ENCODE results near the gene EFR3B.
"Not testable (repeated sequence)": the region's sequence is repeated elsewhere in the genome, so short reads cannot be mapped to it uniquely, and the experiment has no call there.

The EFR3B gene

DNA sequence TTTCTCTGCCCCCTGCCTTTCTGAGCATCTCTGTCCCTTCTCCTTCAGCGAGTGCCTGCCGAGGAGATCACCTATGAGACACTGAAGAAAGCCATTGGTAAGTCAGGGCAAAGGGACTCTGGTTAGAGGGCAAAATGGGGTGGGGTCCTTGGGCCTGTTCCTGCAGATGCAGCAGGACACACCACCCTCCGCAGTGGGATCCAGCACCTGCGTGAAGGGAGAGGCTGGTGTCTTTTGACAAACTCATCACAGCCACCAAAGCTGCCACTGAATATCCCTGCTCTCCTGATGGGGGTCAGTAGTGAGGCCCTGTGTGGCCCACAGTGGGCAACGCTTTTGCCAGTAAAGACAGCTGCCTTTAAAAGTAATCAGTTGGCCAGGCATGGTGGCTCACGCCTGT, 107.8 kb downstream of the EFR3B start:
- no peak for DNase-seq (ENCODE audit: low read depth)

DNA sequence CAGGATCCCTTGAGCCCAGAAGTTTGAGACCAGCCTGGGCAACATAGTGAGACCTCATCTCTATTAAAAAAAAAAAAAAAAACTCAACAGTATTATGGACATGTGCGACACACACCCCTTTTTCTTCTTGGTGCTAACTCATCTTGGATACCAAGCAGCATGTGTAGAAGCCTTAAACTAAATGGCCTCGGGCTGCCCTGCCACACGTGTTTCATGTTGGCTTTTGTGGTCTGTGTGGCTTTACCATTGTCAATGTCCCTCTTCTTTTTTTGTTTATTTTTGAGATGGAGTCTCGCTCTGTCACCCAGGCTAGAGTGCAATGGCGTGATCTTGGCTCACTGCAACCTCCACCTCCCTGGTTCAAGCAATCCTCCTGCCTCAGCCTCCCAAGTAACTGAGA, 109.1 kb downstream of the EFR3B start:
- DNase-seq (ENCODE audit: low read depth), result not testable (repeated sequence)

DNA sequence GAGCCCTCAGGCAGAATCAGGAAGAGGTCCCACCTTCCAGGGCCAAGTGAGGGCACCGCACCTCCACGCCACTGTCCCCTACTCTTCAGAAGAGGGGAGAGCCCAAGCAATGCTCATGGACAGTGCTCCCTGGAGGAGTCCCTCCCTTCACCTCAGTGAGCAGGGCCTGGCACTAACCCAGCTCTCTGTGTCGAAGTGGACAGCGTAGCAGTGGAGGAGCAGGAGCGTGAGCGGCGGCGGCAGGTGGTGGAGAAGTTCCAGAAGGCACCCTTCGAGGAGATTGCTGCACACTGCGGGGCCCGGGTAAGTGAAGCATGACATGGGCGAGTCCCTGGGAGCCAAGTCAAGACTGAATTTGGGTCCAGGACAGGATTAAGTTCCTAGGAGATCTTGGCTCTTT, 109.8 kb downstream of the EFR3B start:
- no peak for DNase-seq (ENCODE audit: low read depth)

DNA sequence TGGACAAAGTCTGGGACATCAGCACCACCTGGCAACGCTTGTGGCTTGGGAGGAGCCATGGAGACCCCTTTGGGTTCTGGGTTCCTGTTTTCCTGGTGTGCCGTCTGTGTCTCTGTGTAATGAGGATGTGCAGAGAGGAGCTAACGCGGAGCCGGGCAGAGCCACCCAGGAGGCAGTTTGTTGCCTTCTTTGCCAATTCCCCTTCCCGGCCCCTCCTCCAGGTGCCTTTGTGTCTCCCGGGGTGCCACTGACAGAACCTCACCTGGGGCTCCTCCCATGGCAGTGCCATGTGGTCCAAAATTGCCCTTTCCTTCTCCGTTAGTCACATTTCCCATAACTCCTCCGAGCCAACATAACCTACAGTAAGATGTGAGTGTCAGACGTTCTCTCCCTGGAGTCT, 113.5 kb downstream of the EFR3B start:
- no peak for DNase-seq (ENCODE audit: low read depth)

DNA sequence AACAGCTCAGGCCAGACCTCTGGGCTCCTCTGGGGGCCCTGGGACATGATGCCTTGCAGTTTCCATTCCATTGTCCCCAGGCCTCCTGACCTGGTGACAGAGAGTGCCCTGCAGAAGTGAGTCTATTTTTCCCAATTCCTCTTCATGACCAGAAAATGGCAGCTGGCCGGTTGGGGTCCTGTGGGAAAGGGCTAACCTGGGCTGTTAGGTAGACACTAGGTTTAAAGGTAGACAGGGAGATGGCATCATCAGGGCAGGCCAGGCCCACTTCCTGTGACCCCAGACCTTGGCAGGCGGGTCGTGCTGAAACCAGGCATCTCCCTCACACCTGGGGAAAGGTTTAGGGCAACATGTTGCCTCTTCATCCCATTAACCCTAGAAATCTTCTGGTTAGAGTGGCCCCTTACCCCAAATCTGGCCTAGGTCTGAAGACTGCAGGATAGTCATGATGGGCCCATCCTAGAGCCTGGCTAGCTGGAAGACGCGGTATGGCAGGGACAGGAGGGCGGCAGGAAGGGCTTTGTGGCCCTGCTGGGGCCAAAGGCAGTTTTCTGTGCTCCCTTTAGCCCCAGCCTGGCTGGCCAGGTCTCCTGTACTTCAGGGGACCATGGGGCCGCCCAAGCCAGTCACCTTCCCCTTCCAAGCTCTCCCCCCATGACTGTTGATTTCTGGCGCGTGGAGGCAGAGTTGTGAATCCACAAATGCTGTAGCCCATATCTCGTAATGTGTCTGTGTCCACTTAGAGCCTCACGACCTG, 116.4 kb downstream of the EFR3B start:
- DNase-seq (ENCODE audit: low read depth), result no peak

DNA sequence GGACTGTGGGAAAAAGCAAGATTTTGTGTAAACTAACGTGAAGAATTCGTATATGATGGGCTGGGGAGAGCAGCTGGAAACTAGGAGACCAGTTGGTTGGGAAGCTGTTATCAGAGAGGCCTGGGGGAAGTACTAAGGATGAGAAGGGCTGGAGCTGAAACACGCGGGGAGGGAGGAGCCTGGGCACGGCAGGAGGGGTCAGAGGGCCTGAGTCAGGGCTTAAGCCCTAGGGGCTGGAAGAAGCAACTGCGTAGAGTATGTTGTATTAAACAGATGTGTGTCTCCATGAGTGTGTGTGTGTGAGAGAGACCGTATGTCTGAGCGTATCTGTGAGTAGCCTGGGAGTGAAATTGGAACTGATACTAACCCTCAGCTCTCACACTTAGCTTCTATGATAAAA, 118.1 kb downstream of the EFR3B start:
- DNase-seq (ENCODE audit: low read depth), result peak; percentile 13

DNA sequence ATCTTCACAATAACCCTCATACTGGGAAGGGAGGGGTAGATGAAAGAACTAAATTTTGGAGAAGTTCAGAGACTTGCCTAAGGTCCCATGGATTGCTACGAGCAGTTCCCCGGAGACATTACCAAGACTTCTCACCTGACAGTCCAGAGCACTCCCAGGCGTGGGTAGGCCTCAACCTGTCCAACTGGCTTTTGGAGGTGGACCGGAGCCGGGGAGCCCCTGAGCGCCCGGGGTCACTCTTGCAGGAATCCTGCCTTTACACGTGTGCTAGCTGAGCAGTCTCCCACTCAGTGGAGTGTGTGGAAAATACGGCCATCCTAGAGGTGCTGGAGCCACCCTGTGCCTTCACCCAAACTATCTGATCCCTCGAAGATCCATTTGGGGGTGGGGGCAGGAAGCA, 118.5 kb downstream of the EFR3B start:
- DNase-seq (ENCODE audit: low read depth), result no peak

DNA sequence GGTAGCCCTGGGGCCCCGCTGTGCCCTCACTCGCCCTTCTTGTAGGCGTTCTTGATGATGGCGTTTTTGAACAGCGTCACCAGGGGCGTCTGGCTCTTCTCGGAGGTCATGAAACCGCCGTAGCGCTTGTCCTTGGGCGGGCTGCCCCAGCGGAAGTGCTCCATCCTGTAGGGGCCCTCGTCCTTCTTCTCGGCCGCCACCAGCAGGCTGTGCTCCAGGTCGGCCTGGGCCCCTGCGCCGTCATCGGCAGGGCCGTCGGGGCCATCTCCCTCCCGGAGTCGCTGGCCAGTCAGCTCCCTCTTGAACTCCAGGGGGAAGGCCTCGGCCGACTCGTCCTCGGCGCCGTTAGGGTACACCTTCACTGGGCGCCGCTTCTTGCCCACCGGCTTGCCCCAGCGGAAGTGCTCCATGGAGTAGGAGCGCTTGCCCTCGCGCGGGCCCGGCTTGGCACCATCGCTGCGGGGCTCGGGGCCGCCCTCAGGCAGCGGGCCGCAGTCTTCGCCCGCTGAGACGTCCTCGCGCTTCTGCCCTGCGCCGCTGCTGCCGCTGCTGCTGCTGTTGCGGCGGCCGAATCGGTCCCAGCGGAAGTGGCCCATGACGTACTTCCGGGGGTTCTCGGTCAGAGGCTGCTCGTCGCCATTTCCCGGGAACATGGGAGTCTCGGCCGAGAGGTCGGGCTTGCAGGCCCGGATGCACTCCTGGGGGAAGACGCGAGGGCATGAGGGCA, 119.3 kb downstream of the EFR3B start:
- no peak for DNase-seq (ENCODE audit: low read depth)

DNA sequence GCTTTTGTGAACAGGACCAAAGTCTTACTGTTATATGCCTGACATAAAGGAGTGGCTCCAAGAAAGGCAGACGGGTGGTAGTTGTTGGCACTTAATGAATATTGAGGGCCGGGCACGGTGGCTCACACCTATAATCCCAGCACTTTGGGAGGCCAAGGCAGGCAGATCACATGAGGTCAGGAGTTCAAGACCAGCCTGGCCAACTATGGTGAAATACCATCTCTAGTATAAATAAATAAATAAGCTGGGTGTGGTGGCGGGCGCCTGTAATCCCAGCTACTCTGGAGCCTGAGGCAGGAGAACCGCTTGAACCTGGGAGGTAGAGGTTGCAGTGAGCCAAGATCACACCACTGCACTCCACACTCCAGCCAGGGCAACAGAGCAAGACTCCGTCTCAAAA, 120.2 kb downstream of the EFR3B start:
- DNase-seq (ENCODE audit: low read depth), result not testable (repeated sequence)

DNA sequence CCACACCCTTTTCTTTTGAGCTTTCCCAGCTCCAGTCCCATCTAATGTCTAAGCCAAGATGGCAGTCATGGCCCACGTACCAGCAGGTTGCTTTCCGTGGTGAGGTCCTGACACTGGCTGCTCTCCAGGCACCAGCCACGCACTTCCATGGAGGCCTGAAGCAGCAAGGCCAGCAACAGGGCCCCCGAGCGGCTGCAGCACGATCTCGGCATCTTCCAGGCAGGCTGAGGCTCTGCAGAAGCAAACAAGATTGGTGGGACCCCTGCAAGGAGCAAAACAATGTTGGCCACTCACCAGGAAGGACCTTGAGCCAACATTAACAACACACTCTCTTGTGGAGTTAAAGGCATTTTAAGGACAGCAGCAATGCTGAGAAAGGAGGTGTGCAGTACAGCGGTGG, 122.7 kb downstream of the EFR3B start:
- DNase-seq (ENCODE audit: low read depth), result no peak

DNA sequence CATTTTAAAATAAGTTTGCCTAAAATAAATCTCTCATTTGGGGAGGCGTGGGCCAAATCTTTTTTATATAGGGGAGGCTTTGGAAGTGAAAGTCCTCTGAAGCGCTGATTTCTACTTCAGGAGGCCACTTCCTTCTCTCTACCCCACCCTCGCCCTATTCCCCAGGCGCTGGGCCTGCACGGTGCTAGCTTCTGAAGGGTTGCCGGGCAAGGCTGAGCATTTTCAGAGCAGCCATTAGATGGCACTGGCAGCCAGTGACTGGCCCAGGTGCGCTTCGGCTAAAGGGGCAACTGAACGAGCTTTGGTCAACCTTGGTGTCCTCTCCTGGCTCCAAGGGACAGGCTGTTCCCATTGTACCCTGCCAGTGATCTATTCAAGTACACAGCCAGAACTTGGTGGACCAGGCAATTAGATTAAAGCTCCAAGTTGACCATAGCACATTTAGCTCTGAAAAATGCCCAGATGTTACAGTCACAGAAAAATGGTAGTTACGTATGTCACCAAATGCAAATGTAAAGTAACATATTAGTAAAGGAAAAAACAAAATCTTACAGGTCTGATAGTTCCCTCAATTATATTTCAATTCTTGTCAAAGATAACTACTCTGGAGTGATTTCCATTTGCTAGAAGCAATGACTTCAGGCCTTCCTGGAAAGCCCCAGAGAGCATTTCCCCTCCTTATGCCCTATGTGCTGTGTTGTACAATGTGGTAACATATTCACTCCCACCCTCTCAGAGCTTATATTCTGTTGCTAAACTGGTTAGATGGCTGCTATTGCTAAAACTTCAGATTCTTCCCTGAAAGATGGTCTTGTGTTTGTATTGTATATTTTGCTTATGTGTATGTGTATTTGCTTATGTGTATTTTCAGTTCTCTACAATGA, 124.4 kb downstream of the EFR3B start:
- DNase-seq (ENCODE audit: low read depth), result peak; percentile 9

DNA sequence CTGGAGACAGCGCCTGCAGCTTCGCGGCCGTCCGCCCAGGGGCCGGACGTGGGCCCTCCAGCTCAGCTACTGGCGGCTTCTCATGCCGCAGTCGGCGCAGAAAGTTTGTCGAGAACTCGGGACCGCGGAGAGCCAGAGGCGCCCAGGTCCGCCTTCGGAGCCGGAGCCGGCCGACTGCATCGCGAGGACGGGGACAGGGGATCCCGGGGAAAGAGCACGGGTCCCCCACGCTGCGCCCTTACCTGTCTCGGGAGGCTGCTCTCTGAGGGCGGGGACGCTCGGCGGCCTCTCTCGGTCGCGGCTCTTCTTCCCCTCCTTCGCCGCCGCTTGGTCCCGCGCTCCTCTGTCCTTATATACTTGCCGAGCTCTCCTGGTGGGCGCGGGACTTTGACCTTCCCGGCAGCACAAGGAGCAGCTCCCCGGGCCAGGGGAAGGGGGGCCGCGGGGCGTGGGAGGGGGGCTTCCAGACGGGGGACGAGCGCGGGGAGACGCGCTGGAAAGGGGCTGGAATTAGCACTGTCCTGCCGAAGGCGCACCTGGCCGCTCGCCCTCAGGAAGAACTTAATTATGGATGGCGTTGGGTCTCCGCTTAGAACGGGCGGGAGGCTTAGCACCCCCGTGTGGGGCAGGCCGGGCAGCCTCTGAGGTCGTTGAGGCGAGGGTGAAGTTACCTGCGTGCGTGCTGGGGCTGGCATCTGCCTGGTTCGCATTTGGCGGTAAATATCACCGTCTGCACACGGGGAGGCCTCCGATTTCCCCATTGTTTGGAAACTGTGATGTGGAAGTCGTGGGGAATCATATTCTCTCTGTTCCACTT, 126.6 kb downstream of the EFR3B start, which contains the start of gene POMC:
POMC (minus strand) TSS at position 325 of the 817 bp plus-strand sequence. CDS start 3,808 bp downstream, outside the sequence.
- DNase-seq (ENCODE audit: low read depth), result peak; percentile 38

DNA sequence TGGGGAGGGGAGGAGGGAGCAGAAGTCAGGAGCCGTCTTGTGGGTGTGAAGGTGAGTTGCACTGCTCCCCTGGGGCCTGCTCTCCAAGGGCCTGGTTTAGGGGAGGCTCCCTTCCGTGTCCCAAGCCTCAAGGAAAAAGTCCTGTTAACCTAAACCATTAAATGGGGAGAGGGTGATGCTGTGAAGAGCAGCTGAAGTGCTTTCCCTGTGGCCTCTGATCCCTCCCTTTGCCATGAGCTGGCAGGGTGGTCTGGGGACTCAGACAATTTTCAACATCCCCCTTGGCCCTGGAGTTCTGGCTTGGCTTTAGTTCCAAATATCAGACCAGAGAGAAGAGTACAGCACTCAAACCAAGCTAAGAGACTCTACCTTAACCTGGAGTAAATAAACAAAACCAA, 127.2 kb downstream of the EFR3B start:
- DNase-seq (ENCODE audit: low read depth), result no peak

DNA sequence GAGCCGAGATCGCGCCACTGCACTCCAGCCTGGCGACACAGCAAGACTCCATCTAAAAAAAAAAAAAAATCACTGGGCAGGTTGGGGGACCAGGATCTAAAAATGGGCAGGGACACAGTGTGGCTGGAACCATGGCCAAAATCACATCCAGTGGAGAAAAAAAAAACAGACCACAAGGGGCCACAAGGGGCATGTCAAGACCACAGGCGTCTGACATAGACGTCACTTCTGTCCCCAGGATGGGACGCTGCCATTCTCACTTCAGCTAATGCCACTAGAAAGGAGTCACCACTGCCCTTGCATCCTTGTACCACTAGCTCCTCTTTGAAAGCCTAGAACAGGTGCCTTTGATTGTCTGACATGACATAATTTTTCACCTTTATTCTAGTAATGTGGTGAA, 129.0 kb downstream of the EFR3B start:
- no peak for DNase-seq (ENCODE audit: low read depth)

DNA sequence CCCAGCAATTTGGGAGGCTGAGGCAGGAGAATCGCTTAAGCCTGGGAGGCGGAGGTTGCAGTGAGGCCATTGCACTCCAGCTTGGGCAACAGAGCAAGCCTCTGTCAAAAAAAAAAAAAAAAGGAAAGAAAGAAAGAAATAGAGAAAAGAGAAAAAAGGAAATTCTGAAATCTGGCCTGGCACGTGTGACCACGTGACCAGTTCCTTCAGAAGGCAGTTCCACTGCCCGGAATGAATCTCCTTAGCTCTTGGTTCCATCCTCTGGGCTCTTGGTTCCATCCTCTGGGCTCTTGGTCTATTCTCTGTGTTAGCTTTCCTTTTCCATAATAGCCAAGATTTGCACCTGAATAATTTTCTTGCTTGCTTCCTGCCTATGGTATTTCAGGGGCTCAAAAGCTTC, 131.8 kb downstream of the EFR3B start:
- DNase-seq (ENCODE audit: low read depth), result no peak

DNA sequence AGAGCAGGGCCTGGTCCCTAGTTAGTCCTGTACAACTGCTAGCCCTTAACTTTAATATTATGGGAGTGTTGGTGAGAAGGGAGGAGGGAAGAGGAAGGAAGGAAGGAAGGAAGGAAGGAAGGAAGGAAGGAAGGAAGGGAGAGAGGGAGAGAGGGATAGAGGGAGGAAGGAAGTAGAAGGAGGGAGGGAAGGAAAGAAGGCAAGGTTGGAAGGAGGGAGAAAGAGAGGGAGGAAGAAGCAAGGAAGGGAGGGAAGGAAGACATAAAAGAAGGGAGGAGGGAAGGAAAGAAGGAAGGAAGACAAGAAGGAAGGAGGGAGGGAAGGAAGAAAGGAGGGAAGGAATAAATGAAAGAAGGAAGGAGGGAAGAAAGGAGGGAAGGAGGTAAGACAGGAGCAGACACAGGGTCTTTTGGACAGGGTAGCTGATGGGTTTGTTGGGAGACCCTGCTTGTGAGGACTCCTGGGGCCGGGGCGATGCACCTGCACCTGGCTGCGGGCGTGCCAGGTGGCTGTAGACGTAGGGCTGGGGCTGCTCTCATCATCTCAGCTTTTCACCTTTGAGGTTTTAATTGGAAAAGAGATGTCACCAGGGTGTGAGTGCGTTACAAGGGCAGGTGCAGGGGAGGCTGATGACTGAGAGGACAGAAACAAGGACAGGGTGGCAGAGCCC, 132.5 kb downstream of the EFR3B start:
- DNase-seq (ENCODE audit: low read depth), result no peak

DNA sequence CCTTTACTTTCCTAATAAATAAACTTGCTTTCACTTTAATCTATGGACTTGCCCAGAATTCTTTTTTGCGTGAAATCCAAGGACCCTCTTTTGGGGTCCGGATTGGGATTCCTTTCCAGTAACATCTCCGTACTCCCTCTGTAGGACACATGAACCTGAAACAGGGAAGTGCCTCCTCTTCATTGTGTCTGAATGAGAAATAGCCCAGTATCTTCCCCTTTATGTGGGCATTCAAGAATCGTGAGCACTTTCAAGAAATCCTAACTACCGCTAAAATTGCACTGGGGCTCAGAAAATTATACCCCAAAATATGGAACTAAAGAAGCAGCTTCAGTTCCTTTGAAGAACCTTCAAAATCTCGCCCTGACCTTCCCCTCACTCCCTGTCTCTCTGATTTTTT, 134.3 kb downstream of the EFR3B start:
- no peak for DNase-seq (ENCODE audit: low read depth)

DNA sequence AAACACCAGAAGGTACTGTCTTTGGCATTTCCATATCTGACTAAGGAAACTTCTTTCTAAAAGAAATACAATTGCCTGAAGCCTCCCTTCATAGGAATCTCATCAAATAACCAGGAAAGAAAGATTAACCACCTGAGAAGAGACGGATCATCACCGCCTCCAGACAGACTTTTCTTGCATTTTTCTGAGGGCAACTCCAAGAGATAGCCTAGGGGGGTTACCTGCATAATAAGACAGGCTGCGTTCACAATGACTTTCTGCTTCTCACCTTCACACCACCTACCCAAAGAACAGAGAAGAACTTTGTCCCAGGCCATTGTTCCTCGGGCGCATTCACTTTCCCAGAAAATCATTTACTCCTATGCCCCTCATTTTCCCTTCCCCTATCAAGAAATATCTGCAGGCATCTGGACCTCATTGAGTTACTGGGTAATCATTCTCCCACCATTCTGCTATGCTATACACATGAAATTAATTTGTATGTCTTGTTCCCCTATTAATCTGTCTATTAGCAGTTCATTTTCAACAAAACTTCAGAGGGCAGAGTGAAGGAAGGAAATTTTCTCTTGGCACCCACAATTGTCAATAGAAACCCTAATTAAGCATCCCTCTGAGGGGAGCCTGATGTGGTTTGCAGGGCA, 134.8 kb downstream of the EFR3B start:
- DNase-seq (ENCODE audit: low read depth), result no peak

DNA sequence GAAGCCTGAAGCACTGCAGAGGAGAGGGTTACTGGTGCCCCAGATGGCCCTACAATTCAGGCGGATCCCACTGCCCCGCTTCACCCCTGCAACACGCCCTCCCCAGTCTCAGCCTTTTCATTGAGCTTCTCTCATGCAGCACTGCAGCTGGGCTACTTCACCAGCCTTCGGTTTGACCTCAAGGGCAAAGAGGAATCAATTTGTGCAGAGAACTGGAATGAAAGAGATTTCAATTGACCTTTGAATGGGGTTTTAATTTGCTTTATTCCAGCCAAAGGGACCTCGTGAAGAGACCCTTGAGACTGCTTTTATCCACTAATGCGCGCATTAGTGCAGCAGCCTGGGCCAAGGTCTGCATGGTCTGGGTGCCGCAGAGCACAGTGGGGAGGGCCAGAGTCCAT, 135.3 kb downstream of the EFR3B start:
- DNase-seq (ENCODE audit: low read depth), result no peak

DNA sequence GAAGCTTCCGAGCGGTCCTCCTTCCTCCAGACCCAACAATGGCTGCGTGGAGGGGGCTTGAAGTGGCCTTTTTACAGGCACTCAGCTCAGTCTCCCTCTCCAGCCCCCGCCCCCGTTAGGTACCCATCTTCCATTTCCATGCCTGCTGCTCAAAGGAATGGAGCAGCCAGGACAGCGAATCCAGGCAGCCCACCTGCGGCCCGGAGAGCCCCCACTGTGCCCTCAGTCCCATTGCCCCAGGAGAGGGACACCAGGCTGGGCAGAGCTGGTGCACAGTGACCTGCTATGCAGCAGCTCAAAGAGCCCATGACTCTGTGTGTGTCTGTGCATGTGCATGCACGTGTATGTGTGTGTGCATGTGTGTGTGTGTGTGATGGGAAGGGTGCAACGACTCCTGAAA, 137.1 kb downstream of the EFR3B start:
- no peak for DNase-seq (ENCODE audit: low read depth)

DNA sequence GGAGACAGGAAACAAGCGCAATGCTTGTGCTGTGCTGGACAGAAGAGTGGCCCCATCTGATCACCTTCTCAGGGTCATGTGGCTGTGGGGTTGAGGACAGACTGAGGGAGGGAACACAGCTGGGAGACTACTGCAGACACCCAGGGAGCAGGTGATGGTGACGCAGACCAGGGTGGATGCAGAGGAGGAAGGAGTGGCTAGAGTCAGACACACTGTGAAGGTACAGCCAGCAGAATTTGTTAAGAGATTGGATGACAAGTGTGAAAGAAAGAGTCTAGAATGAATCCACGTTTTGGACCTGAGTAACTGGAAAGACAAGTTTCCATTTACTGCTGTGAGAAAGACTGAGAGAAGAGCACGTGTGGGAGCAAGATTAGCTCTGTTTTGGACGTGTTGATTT, 142.4 kb downstream of the EFR3B start:
- no peak for DNase-seq (ENCODE audit: low read depth)
